Daoy (cell line): ENCODE results near the gene KRTAP3-3. TPM values are rescaled to one million over a fixed set of nuclear protein-coding genes. Genes with fewer than 3 reads are reported as not detected.
"Not testable (repeated sequence)": the region's sequence is repeated elsewhere in the genome, so short reads cannot be mapped to it uniquely, and the experiment has no call there.

Experiments used
- DNase-seq: peaks from one replicate; pipeline ENCODE4 v3.0.0-alpha.2; 2015; ENCODE audit warnings: low read depth
- total RNA-seq: library from RNA; depleted of rRNA; stranded (reverse); fragments of >200 nt; shearing (Covaris generic); gene quantifications from 2 replicates; pipeline ENCODE4 v1.2.3, GENCODE V29; 2014

KRTAP3-3 gene
- total RNA-seq, 1 experiment from 2014 or later, result not detected

DNA sequence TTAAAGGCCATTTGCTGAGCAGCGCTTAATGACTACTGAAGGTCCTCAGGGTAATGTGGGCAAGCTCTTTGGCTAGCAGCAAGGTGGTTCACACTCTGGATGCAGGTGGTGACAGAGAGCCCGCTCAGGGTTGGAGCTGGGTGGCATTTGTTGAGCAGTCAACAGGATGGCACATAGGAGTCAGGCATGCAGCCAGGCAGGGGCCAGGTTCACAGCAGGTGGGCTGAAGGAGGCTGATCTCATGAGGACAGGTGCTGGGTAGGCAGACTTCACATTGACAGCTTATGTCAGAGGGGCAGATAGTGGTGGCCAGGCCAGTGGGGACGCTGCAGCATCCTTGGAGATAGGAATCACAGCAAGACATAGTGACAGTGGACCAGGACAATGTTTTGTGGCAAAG, 10.4 kb upstream of the KRTAP3-3 start:
- DNase-seq, result no peak

GRCh38 chr17:41003926-41004325, 10.0 kb upstream of the KRTAP3-3 start:
- no peak for DNase-seq

GRCh38 chr17:41002814-41003213, 8.8 kb upstream of the KRTAP3-3 start:
- DNase-seq, result no peak

DNA sequence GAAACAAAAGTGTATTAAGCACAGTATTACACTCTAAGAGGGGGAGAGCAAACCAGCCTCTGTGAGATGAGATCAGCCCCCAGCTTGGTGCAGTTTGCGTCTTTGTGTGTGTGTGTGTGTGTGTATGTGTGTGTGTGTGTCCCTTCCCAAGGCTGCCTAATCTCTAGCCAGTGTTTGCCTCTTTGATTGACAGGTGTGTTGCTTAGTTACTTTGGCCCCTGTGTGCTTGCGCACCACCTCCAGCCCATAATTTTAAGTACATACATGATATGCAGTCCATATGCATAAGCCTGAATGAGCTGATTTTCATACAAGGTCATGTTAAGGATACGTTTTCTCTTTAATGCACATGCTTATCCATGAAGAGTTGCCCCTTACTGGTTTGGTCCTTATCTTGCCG, 7.8 kb upstream of the KRTAP3-3 start:
- DNase-seq, result no peak

DNA sequence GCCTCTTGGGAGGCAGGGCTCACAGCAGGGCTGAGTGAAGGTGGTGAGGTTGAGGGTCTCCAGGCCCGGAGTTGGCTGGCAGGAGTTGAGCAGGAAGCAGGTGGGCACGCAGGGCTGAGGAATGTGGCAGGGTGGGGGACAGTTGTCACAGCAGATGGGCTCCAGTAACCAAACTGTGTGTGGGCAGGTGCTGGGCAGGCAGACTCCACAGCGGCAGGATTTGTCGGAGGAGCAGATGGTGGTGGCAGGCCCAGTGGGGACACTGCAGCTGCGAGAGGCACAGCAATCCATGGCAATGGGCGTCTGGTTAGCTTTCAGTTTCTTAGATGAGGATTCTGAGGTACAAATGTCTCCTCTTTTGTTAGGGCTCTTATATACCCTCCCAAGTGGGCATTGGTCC, 5.6 kb upstream of the KRTAP3-3 start, which contains the start of gene KRTAP3-2:
Gene KRTAP3-2, minus strand, starts transcription at position 344 of the 400 bp plus-strand sequence. Its CDS starts 53 bp downstream, at position 291.
- not testable (repeated sequence) for DNase-seq

GRCh38 chr17:40997361-40997760, 3.4 kb upstream of the KRTAP3-3 start:
- DNase-seq, result no peak

- DNase-seq, result no peak
Observed at GRCh38 chr17:40996829-40997228, 2.9 kb upstream of the KRTAP3-3 start.

- no peak for DNase-seq
Observed at GRCh38 chr17:40995116-40995515, 1.2 kb upstream of the KRTAP3-3 start.

DNA sequence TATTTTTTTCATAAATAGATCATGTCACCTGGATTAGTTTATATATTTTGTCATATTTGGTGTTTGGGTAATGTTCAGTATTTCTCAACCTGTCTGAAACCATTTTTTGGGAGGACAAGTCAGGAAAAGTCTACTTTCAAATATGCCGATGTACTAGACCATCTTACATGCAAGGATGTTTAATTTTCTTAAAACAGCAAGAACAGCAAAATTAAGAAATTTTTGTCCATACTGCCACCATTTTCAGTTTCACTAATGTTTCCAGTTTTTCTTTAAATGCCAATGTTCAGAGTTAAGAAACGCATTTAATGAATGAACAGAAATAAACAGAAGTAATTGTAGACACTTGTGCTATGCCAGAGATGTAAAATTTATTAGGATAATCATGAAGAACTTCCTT, 880 bp downstream of the KRTAP3-3 start:
- no peak for DNase-seq

DNA sequence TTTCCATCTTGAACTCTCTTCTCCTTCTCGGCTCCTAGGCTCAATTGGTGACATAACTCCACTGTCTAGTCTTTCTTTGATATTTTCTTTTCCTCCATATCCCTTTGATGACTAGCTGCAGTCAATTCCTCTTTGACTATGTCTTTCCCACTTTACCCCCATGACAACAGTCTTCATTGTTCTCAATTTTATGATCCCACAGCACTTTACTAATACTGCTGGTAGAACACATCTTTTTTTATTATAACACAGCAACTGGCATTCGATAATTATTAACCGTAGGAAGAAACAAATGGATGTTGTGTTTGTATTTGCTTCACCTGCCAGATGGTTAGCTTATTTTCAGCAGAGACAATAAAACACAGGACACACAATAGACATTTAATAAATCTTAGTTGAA, 1.3 kb downstream of the KRTAP3-3 start:
- no peak for DNase-seq

DNA sequence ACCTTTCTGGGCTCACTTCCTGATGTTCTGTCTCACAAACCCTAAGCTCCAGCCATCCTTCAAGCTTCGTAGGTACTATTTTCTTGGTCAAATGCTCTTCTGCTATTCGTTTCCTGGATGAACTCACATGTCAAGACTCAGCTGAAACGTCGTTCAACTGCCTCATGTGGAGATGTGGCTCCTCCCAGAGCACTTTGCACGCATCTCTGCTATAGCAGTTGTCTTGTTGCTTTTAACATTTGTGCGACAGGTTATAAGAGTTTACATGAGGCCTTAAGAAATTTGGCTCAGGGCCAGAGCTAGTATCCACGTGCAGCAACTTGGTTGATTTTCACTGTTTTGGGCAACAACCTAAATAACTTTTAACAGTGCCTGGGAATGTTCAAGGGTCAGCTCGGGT, 7.0 kb downstream of the KRTAP3-3 start:
- no peak for DNase-seq

GRCh38 chr17:40984226-40984625, 9.7 kb downstream of the KRTAP3-3 start, which contains the start of gene KRT40:
Gene KRT40 (minus strand): TSS chr17:40984326. CDS start chr17:40984273, 53 bp downstream.
- no peak for DNase-seq

DNA sequence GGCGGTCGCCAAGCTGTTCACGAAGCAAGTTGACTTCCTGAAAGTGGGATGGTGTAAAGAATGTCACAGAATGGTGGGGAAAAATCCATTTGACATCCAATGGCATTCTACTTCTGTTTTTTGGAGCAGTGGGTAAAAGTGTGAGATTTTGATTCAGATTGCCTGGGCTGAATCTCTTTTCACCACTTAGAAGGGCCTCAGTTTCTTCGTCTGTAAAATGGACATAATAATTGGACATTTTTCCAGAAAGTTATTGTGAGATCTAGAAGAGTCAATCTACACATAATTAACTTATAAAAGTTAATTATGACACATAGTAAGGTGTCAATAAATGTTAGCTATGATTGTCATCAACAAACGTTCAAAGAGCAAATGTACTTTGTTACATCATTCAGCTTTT, 12.8 kb downstream of the KRTAP3-3 start:
- no peak for DNase-seq

GRCh38 chr17:40980596-40980995, 13.4 kb downstream of the KRTAP3-3 start:
- DNase-seq, result no peak

- DNase-seq, result no peak
Observed at GRCh38 chr17:40980117-40980516, 13.8 kb downstream of the KRTAP3-3 start.

GRCh38 chr17:40978575-40979151, 15.3 kb downstream of the KRTAP3-3 start:
- DNase-seq, result no peak

GRCh38 chr17:40975516-40975915, 18.4 kb downstream of the KRTAP3-3 start:
- DNase-seq, result no peak

DNA sequence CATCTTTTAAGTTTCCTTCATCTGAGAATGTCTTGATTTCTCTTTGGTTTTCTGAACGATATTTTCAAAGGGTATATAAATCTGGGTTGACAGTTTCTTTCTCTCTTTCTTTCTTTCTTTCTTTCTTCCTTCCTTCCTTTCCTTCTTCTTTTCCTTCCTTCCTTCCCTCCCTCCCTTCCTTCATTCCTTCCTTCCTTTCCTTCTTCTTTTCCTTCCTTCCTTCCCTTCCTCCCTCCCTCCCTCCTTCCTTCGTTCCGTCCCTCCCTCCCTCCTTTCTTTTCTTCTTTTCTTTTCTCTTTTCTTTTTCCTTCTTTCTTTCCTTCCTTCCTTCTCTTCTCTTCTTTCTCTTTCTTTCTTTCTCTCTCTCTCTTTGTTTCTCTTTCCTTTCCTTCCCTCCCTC, 19.6 kb downstream of the KRTAP3-3 start:
- no peak for DNase-seq

DNA sequence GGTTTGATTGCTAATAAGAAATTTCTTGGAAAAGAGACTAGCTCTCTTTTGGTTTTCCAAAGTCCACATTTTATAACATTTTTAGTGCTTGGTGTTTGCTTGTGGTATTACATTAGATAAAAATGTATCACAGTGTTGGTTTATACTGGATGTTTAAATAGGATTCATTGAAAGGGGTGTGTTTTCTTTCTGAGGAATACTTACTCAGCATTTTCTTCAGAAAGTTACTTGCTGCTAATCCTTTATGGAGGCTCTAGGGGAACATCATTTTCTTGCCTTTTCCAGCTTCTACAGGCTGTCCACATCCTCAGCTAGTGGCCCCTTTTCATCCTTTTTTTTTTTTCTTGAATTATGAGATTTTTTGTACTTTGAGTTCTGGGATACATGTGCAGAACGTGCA, 26.4 kb downstream of the KRTAP3-3 start:
- DNase-seq, result no peak

- DNase-seq, result no peak
Observed at GRCh38 chr17:40966848-40967247, 27.1 kb downstream of the KRTAP3-3 start, which contains the start of gene KRT39. Gene KRT39 (minus strand): TSS chr17:40966948. CDS start chr17:40966856, 92 bp downstream.

DNA sequence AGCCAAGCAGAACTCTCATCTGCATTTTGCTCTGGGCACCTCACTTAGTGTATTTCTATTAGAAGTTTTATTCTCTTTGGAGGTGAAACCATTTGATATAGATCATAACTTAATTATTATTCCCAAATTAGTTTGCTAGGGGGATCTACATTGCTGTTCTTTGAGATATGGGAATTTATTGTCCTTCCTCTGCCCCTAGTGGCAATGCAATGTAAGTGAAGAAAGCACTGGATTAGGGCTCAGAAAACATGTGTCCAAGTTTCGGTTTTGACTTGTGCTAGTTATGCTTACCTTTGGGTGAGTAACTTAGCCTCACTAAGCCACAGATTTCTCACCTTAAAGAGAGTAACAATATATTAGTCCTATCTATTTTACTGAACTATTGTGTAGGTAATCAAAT, 30.1 kb downstream of the KRTAP3-3 start:
- DNase-seq, result peak; percentile 38

DNA sequence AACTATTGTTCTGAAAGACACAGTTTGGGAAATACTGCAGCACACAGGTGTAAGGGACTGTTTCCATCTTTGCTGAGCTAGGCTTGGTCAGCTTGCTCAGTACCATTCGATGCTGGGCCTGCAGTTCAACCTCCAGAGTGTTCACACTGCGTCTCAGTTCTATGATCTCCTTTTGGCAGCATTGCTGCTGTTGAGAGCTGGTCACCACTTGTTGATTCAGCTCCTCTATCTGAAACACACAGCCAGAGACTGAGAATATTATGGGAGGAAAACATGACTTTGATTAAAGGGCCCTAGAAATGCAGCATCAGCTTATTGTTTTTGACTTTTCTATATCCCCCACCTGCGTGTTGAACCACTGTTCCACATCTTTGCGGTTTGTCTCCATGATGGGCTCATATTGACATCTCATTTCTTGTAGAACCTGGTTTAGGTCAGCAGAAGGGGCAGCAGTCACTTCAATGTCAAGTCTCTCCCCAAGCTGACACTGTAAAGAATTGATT, 31.9 kb downstream of the KRTAP3-3 start:
- DNase-seq, result no peak

GRCh38 chr17:40961591-40961990, 32.4 kb downstream of the KRTAP3-3 start:
- DNase-seq, result no peak

DNA sequence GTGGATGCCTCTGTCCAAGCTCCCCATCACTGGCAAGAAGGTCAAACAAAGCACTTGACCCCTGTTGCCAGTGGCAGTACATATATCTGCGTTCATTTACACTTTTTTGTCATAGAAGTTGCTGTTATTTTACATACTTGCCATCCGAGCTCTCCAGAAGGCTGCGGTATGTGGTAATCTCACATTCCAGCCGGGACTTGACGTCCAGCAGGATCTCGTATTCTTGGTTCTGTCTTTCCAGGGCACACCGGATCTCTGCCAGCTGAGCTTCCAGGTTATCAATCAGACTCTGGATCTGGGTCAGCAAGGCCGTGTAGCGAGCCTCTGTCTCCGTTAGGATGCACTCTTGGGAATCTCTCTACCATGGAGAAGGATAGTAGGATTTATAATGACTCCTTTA, 33.8 kb downstream of the KRTAP3-3 start:
- no peak for DNase-seq
